Mesothelial cell of epicardium (in vitro differentiated cells): ENCODE measurements around the gene ZC3H18. TPM values are rescaled to one million over a fixed set of nuclear protein-coding genes. Genes with fewer than 3 reads are reported as not detected.

Experiments
- DNase-seq, 2 experiments: peaks; one replicate each; pipeline ENCODE4 v3.0.0; 2021; ENCODE audit warnings: low spot score in 2 of 2; ENCODE audit not compliant: unreplicated experiment in 2 of 2
- H3K27ac Mint-ChIP-seq: 2 replicates; pipeline ENCODE4 v1.8.0; 2021; ENCODE audit warnings: mixed read lengths
- H3K27me3 Mint-ChIP-seq: 2 replicates; pipeline ENCODE4 v1.8.0; 2021; ENCODE audit warnings: low read depth, mixed read lengths
- H3K36me3 Mint-ChIP-seq: 2 replicates; pipeline ENCODE4 v1.8.0; 2021; ENCODE audit warnings: mixed read lengths
- H3K4me1 Mint-ChIP-seq: 2 replicates; pipeline ENCODE4 v1.8.0; 2021; ENCODE audit warnings: mixed read lengths
- H3K4me3 Mint-ChIP-seq: 2 replicates; pipeline ENCODE4 v1.8.0; 2021; ENCODE audit warnings: mild to moderate bottlenecking, moderate library complexity, mixed read lengths
- H3K9me3 Mint-ChIP-seq: 2 replicates; pipeline ENCODE4 v1.8.0; 2021; ENCODE audit warnings: mixed read lengths
- total RNA-seq: library from RNA; stranded (reverse); gene quantifications from 3 replicates; pipeline ENCODE4 v1.2.1, GENCODE V29; 2021
- TF ChIP-seq, protein P1 (sequence below): fragments of 200-600 bp; sonication (generic); IDR thresholded peaks from one replicate; pipeline ENCODE4 v1.5.0; 2021; ENCODE audit warnings: antibody characterized with exemption; ENCODE audit not compliant: unreplicated experiment

The ZC3H18 gene
- total RNA-seq, 1 donor from 2014 or later = 62.2 TPM

GRCh38 chr16:88575251-88575650, 5.0 kb downstream of the ZC3H18 start:
- H3K27me3 Mint-ChIP-seq = no peaks in the 10 kb centered on the region
- H3K4me1 Mint-ChIP-seq = peaks cover 14% of the 10 kb centered on the region
- H3K27ac Mint-ChIP-seq = no peak overlapping the region
- no peak for DNase-seq
- H3K9me3 Mint-ChIP-seq = no peaks in the 10 kb centered on the region
- TF ChIP-seq, protein P1, sequence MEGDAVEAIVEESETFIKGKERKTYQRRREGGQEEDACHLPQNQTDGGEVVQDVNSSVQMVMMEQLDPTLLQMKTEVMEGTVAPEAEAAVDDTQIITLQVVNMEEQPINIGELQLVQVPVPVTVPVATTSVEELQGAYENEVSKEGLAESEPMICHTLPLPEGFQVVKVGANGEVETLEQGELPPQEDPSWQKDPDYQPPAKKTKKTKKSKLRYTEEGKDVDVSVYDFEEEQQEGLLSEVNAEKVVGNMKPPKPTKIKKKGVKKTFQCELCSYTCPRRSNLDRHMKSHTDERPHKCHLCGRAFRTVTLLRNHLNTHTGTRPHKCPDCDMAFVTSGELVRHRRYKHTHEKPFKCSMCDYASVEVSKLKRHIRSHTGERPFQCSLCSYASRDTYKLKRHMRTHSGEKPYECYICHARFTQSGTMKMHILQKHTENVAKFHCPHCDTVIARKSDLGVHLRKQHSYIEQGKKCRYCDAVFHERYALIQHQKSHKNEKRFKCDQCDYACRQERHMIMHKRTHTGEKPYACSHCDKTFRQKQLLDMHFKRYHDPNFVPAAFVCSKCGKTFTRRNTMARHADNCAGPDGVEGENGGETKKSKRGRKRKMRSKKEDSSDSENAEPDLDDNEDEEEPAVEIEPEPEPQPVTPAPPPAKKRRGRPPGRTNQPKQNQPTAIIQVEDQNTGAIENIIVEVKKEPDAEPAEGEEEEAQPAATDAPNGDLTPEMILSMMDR = no peak
- H3K36me3 Mint-ChIP-seq = peaks cover 22% of the 10 kb centered on the region
- H3K4me3 Mint-ChIP-seq = no peak overlapping the region

DNA sequence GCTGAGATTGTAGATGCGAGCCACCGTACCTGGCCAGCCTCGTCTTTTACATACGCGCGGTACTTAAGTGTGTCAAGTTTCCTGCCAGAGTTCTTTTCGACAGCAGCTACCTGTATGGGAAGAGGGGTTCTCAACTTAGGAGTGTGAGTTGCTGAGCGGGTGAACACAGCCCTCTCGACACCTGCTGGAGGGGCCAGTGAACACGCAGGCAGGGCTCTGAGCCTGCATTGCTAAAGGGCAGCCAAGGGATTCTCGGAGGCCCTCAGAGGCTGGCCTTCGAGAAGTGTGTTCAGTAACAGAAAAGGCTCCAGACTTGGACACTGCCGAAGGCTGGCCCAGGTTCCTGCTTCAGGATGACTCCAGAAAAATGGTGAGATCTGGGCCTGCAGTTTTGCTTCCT, 6.1 kb downstream of the ZC3H18 start:
- H3K4me3 Mint-ChIP-seq = no peak overlapping the region
- peaks cover 29% of the 10 kb centered on the region for H3K36me3 Mint-ChIP-seq

GRCh38 chr16:88577166-88577565, 7.0 kb downstream of the ZC3H18 start:
- no peak overlapping the region for H3K27ac Mint-ChIP-seq
- no peaks in the 10 kb centered on the region for H3K27me3 Mint-ChIP-seq
- H3K4me3 Mint-ChIP-seq = no peak overlapping the region
- peaks cover 31% of the 10 kb centered on the region for H3K36me3 Mint-ChIP-seq
- peaks cover 2% of the 10 kb centered on the region for H3K4me1 Mint-ChIP-seq
- H3K9me3 Mint-ChIP-seq = no peaks in the 10 kb centered on the region
- no peak for DNase-seq
- TF ChIP-seq, protein P1 = no peak

More for the DNA sequence above, 6.1 kb downstream of the ZC3H18 start:
- Mint-ChIP-seq H3K9me3 (no peaks in the 10 kb centered on the region), H3K27me3 (no peaks in the 10 kb centered on the region), H3K27ac (no peak overlapping the region), H3K4me1 (peaks cover 9% of the 10 kb centered on the region)
- no peak for DNase-seq
- TF ChIP-seq, protein P1 = no peak

- TF ChIP-seq, protein P1 = no peak
- H3K9me3 Mint-ChIP-seq = no peaks in the 10 kb centered on the region
- no peak overlapping the region for H3K4me3 Mint-ChIP-seq
- no peak for DNase-seq
- no peaks in the 10 kb centered on the region for H3K27me3 Mint-ChIP-seq
- H3K27ac Mint-ChIP-seq = no peak overlapping the region
- no peaks in the 10 kb centered on the region for H3K4me1 Mint-ChIP-seq
- H3K36me3 Mint-ChIP-seq = peaks cover 29% of the 10 kb centered on the region
These were observed 8.5 kb downstream of the ZC3H18 start for GRCh38 chr16:88578446-88579313.

DNA sequence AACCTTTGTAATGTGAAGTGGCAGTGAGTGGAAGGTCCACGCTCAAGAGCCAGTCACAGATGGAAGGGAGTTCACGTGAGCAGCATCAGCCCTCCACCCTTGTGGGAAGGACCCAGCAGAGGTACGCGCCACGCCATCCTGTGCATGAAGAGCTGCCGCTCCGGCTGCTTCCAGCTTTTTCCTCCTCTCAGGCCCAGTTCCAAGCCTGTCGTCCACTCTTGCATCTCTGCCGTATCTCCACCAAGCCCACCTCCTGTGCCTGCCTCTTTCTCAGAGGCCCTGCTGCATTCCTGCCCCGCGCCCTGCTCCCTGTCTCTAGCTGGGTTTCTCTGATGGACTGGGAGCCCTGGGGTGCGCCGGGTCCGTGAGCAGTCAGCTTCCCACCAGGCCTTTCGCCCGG, 10.2 kb downstream of the ZC3H18 start:
- H3K36me3 Mint-ChIP-seq = peaks cover 27% of the 10 kb centered on the region
- no peak overlapping the region for H3K4me3 Mint-ChIP-seq
- DNase-seq = no peak
- no peaks in the 10 kb centered on the region for H3K9me3 Mint-ChIP-seq
- H3K4me1 Mint-ChIP-seq = no peaks in the 10 kb centered on the region
- H3K27me3 Mint-ChIP-seq = no peaks in the 10 kb centered on the region
- TF ChIP-seq, protein P1 = no peak
- no peak overlapping the region for H3K27ac Mint-ChIP-seq
